Liver (tissue), 9 donors: ENCODE measurements around the gene SLK. TPM values are rescaled to one million over a fixed set of nuclear protein-coding genes. Genes with fewer than 3 reads are reported as not detected.

Experiments
- DNase-seq: peaks from one replicate; pipeline ENCODE4 v3.0.0-alpha.2; 2017; ENCODE audit warnings: low spot score
- H3K27ac ChIP-seq, 2 donors: one replicate each; pipeline ENCODE4 v1.7.0; 2013; ENCODE audit warnings: inconsistent platforms in 2 of 2, low read length in 2 of 2, control low read depth in 1 of 2, low read depth in 1 of 2, mild to moderate bottlenecking in 1 of 2
- H3K27me3 ChIP-seq, 4 donors: one replicate each; pipeline versions ENCODE4 v1.6.1 to v1.7.0; 2013; ENCODE audit warnings: low read length in 3 of 4, inconsistent platforms in 1 of 4, mild to moderate bottlenecking in 1 of 4, moderate library complexity in 1 of 4; ENCODE audit not compliant: control insufficient read depth in 4 of 4, insufficient read depth in 4 of 4
- H3K36me3 ChIP-seq, 4 donors: one replicate each; pipeline versions ENCODE4 v1.6.1 to v1.7.0; 2013; ENCODE audit warnings: low read length in 3 of 4, mild to moderate bottlenecking in 3 of 4, low read depth in 1 of 4, moderate library complexity in 1 of 4; ENCODE audit not compliant: control insufficient read depth in 4 of 4, insufficient read depth in 3 of 4
- H3K4me1 ChIP-seq, 4 donors: one replicate each; pipeline versions ENCODE4 v1.6.1 to v1.7.0; 2013; ENCODE audit warnings: low read length in 3 of 4, mild to moderate bottlenecking in 3 of 4, moderate library complexity in 1 of 4; ENCODE audit not compliant: control insufficient read depth in 4 of 4, insufficient read depth in 4 of 4
- H3K4me3 ChIP-seq, 3 donors: one replicate each; pipeline versions ENCODE4 v1.6.1 to v1.7.0; 2013; ENCODE audit warnings: low read length in 3 of 3, control low read depth in 1 of 3, low read depth in 1 of 3, mild to moderate bottlenecking in 1 of 3
- H3K9ac ChIP-seq, 2 donors: one replicate each; pipeline ENCODE4 v1.7.0; 2013; ENCODE audit warnings: low read length in 2 of 2, mild to moderate bottlenecking in 2 of 2, moderate library complexity in 2 of 2, control low read depth in 1 of 2, low read depth in 1 of 2
- H3K9me3 ChIP-seq, 4 donors: one replicate each; pipeline versions ENCODE4 v1.6.1 to v1.7.0; 2013; ENCODE audit warnings: low read length in 3 of 4; ENCODE audit not compliant: control insufficient read depth in 4 of 4
- EGR1 ChIP-seq, 2 donors: IDR thresholded peaks; 2 replicates each; pipeline ENCODE4 v1.6.1; 2016 to 2018; ENCODE audit warnings: antibody characterized with exemption in 2 of 2, low read depth in 2 of 2
- FOXA1 ChIP-seq: IDR thresholded peaks from 2 replicates; pipeline ENCODE4 v1.6.1; 2016; ENCODE audit warnings: antibody characterized with exemption
- FOXA2 ChIP-seq: IDR thresholded peaks from 2 replicates; pipeline ENCODE4 v1.6.1; 2016; ENCODE audit warnings: antibody characterized with exemption
- GABPA ChIP-seq, 2 donors: IDR thresholded peaks in 1 of 2; conservative IDR thresholded peaks in 1 of 2; 2 replicates each; pipeline ENCODE4 v1.6.1; 2016; ENCODE audit warnings: antibody characterized with exemption in 2 of 2, mild to moderate bottlenecking in 1 of 2, moderate library complexity in 1 of 2
- HNF4A ChIP-seq, 2 donors: conservative IDR thresholded peaks; 2 replicates each; pipeline ENCODE4 v1.6.1; 2016; ENCODE audit warnings: antibody characterized with exemption in 2 of 2, mild to moderate bottlenecking in 2 of 2
- HNF4G ChIP-seq: IDR thresholded peaks from 2 replicates; pipeline ENCODE4 v1.6.1; 2016; ENCODE audit warnings: antibody characterized with exemption
- JUND ChIP-seq, 2 donors: IDR thresholded peaks; 2 replicates each; pipeline ENCODE4 v1.6.1; 2016; ENCODE audit warnings: antibody characterized with exemption in 2 of 2
- NR2F2 ChIP-seq: IDR thresholded peaks from 2 replicates; pipeline ENCODE4 v1.6.1; 2016; ENCODE audit warnings: antibody characterized with exemption
- RAD21 ChIP-seq, 2 donors: IDR thresholded peaks; 2 replicates each; pipeline ENCODE4 v1.6.1; 2016; ENCODE audit warnings: antibody characterized with exemption in 2 of 2, mild to moderate bottlenecking in 2 of 2
- RXRA ChIP-seq, 2 donors: IDR thresholded peaks; 2 replicates each; pipeline ENCODE4 v1.6.1; 2017 to 2018; ENCODE audit warnings: antibody characterized with exemption in 2 of 2, mild to moderate bottlenecking in 1 of 2
- SP1 ChIP-seq: IDR thresholded peaks from 2 replicates; pipeline ENCODE4 v1.6.1; 2018; ENCODE audit warnings: antibody characterized with exemption, mild to moderate bottlenecking
- TAF1 ChIP-seq: conservative IDR thresholded peaks from 2 replicates; pipeline ENCODE4 v1.6.1; 2016; ENCODE audit warnings: antibody characterized with exemption, mild to moderate bottlenecking
- YY1 ChIP-seq: IDR thresholded peaks from 2 replicates; pipeline ENCODE4 v1.6.1; 2016; ENCODE audit warnings: antibody characterized with exemption, mild to moderate bottlenecking
- WGBS: extraction: QIAGEN DNeasy Blood & Tissue Kit; methylation state at CpG from one replicate; pipeline ENCODE4 v1.1.7; 2013; 5-methylcytosine and 5-hydroxymethylcytosine counted together
- polyA plus RNA-seq, 2 donors: library from polyadenylated mRNA; stranded (reverse) in 1 of 2; unstranded in 1 of 2; fragments of 200-250 nt in 1 of 2; fragments of >200 nt in 1 of 2; fragmentation: Nextera tagmentation in 1 of 2; extraction: Ambion mirVana in 1 of 2; gene quantifications; one replicate each; pipeline versions ENCODE4 v1.2.1 to v1.2.3, GENCODE V29; 2013 to 2015
- total RNA-seq, 2 donors: library from RNA; depleted of rRNA; stranded (reverse); fragments of >200 nt; gene quantifications; one replicate each; pipeline ENCODE4 v1.2.3, GENCODE V29; 2014
- TF ChIP-seq, protein P1 (sequence below): IDR thresholded peaks from 2 replicates; pipeline ENCODE4 v1.6.1; 2016; ENCODE audit warnings: antibody characterized with exemption
- TF ChIP-seq, protein P2 (sequence below): IDR thresholded peaks from 2 replicates; pipeline ENCODE4 v1.6.1; 2016; ENCODE audit warnings: antibody characterized with exemption
- TF ChIP-seq, protein P3 (sequence below): IDR thresholded peaks from 2 replicates; pipeline ENCODE4 v1.6.1; 2016; ENCODE audit warnings: antibody characterized with exemption
- TF ChIP-seq, protein P4 (sequence below): IDR thresholded peaks from 2 replicates; pipeline ENCODE4 v1.6.1; 2016; ENCODE audit warnings: antibody characterized with exemption, mild to moderate bottlenecking
- TF ChIP-seq, protein P5 (sequence below): fragments of 150-350 bp; IDR thresholded peaks from 2 replicates; pipeline ENCODE4 v1.5.1; 2017; ENCODE audit warnings: improper control_type of control experiment, low read depth, low read length; ENCODE audit not compliant: missing input control
- donor health status: healthy.
- donor health status: healthy.
- donor health status: healthy.
- donor health status: healthy.
- donor health status: healthy.

SLK gene
- total and polyA plus RNA-seq, 4 donors = 3.9 to 20.3 (median 12.4) TPM

DNA sequence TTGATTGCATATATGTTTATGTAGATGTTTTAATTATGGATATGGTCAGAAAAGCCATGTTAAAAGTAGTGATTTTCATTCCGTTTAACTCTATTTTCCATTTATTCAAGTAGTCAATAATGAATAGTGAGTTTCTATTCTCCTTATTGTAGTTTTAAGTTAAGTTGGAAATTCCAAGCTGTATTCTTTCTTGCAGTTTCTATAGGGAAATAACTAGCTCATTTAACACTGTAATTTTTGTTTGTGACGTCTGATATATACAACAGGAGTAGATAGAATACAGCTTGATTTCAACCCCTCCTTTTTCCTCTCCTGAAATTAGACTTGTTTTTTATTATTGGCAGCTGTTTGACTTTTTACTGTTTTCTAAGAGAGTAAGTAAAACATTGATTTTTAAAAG is 47.2 kb downstream of the SLK start:
- no peaks in the 10 kb centered on the region for H3K9me3 ChIP-seq
- no peak overlapping the region for H3K9ac ChIP-seq
- H3K27ac ChIP-seq = no peak overlapping the region
- no peak for TF ChIP-seq NR2F2
- TF ChIP-seq, protein P1, sequence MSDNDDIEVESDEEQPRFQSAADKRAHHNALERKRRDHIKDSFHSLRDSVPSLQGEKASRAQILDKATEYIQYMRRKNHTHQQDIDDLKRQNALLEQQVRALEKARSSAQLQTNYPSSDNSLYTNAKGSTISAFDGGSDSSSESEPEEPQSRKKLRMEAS = no peak
- no peak for TF ChIP-seq FOXA2
- no peak for TF ChIP-seq FOXA1
- no peak for TF ChIP-seq YY1
- TF ChIP-seq, protein P2, sequence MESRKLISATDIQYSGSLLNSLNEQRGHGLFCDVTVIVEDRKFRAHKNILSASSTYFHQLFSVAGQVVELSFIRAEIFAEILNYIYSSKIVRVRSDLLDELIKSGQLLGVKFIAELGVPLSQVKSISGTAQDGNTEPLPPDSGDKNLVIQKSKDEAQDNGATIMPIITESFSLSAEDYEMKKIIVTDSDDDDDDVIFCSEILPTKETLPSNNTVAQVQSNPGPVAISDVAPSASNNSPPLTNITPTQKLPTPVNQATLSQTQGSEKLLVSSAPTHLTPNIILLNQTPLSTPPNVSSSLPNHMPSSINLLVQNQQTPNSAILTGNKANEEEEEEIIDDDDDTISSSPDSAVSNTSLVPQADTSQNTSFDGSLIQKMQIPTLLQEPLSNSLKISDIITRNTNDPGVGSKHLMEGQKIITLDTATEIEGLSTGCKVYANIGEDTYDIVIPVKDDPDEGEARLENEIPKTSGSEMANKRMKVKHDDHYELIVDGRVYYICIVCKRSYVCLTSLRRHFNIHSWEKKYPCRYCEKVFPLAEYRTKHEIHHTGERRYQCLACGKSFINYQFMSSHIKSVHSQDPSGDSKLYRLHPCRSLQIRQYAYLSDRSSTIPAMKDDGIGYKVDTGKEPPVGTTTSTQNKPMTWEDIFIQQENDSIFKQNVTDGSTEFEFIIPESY = no peak
- no peak for TF ChIP-seq TAF1
- TF ChIP-seq, protein P3, sequence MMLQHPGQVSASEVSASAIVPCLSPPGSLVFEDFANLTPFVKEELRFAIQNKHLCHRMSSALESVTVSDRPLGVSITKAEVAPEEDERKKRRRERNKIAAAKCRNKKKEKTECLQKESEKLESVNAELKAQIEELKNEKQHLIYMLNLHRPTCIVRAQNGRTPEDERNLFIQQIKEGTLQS = no peak
- no peak for TF ChIP-seq HNF4A (conservative IDR thresholded peaks at IDR 0.05)
- TF ChIP-seq SP1 = no peak
- no peak for TF ChIP-seq RAD21 (IDR thresholded peaks at IDR 0.05)
- TF ChIP-seq JUND (IDR thresholded peaks at IDR 0.05) = no peak
- TF ChIP-seq GABPA (IDR thresholded peaks at IDR 0.05 in 1 of 2, conservative IDR thresholded peaks at IDR 0.05 in 1 of 2) = no peak
- no peak for TF ChIP-seq RXRA (IDR thresholded peaks at IDR 0.05)
- TF ChIP-seq HNF4G = no peak
- TF ChIP-seq, protein P4, sequence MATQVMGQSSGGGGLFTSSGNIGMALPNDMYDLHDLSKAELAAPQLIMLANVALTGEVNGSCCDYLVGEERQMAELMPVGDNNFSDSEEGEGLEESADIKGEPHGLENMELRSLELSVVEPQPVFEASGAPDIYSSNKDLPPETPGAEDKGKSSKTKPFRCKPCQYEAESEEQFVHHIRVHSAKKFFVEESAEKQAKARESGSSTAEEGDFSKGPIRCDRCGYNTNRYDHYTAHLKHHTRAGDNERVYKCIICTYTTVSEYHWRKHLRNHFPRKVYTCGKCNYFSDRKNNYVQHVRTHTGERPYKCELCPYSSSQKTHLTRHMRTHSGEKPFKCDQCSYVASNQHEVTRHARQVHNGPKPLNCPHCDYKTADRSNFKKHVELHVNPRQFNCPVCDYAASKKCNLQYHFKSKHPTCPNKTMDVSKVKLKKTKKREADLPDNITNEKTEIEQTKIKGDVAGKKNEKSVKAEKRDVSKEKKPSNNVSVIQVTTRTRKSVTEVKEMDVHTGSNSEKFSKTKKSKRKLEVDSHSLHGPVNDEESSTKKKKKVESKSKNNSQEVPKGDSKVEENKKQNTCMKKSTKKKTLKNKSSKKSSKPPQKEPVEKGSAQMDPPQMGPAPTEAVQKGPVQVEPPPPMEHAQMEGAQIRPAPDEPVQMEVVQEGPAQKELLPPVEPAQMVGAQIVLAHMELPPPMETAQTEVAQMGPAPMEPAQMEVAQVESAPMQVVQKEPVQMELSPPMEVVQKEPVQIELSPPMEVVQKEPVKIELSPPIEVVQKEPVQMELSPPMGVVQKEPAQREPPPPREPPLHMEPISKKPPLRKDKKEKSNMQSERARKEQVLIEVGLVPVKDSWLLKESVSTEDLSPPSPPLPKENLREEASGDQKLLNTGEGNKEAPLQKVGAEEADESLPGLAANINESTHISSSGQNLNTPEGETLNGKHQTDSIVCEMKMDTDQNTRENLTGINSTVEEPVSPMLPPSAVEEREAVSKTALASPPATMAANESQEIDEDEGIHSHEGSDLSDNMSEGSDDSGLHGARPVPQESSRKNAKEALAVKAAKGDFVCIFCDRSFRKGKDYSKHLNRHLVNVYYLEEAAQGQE = no peak
- TF ChIP-seq EGR1 (IDR thresholded peaks at IDR 0.05; ENCODE audit: low read depth in 2 of 2) = no peak
- TF ChIP-seq, protein P5, sequence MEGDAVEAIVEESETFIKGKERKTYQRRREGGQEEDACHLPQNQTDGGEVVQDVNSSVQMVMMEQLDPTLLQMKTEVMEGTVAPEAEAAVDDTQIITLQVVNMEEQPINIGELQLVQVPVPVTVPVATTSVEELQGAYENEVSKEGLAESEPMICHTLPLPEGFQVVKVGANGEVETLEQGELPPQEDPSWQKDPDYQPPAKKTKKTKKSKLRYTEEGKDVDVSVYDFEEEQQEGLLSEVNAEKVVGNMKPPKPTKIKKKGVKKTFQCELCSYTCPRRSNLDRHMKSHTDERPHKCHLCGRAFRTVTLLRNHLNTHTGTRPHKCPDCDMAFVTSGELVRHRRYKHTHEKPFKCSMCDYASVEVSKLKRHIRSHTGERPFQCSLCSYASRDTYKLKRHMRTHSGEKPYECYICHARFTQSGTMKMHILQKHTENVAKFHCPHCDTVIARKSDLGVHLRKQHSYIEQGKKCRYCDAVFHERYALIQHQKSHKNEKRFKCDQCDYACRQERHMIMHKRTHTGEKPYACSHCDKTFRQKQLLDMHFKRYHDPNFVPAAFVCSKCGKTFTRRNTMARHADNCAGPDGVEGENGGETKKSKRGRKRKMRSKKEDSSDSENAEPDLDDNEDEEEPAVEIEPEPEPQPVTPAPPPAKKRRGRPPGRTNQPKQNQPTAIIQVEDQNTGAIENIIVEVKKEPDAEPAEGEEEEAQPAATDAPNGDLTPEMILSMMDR = no peak
- H3K4me3 ChIP-seq = no peak overlapping the region
- peaks cover 0 to 8% (median 3%) of the 10 kb centered on the region in 4 donors for H3K36me3 ChIP-seq
- 87% methylated on average over 2 of the region's 2 CpGs for WGBS
- no peaks in the 10 kb centered on the region for H3K27me3 ChIP-seq
- peaks cover 0 to 10% (median 3%) of the 10 kb centered on the region in 4 donors for H3K4me1 ChIP-seq
- DNase-seq = no peak
